GM12878 (cell line): ENCODE data around the gene LRP1B. TPM values are rescaled to one million over a fixed set of nuclear protein-coding genes. Genes with fewer than 3 reads are reported as not detected.
"Not testable (repeated sequence)": the region's sequence is repeated elsewhere in the genome, so short reads cannot be mapped to it uniquely, and the experiment has no call there.

Source experiments
- ATAC-seq: fragments of 200-7000 bp; cut with Tn5 transposase; 3 replicates; pipeline ENCODE4 v1.9.1; 2020; ENCODE audit warnings: mild to moderate bottlenecking, moderate library complexity
- BruUV-seq: library from RNA; stranded (reverse); fragments of 400-500 nt; replicated peaks from 2 replicates; lab custom pipeline; 2021; lab: Mats Ljungman, UMichigan
- CTCF ChIA-PET: fragments of 300-600 bp; sonication (Branson Sonifier 250); formaldehyde crosslinking; extraction: SDS; loops from one replicate; lab custom pipeline; 2021; ENCODE audit warnings: inconsistent platforms; lab: Yijun Ruan, JAX
- POLR2A ChIA-PET: fragments of 350-600 bp; formaldehyde crosslinking; extraction: SDS; loops from one replicate; lab custom pipeline; 2021; ENCODE audit warnings: inconsistent platforms; lab: Charles Lee
- RAD21 ChIA-PET: fragments of 300-600 bp; sonication (Branson Sonifier 250); formaldehyde crosslinking; loops from one replicate; lab custom pipeline; 2023; ENCODE audit warnings: antibody characterized with exemption; ENCODE audit not compliant: unreplicated experiment; lab: Charles Lee
- SMC1A ChIA-PET: fragments of 300-600 bp; sonication (Branson Sonifier 250); formaldehyde crosslinking; loops from one replicate; lab custom pipeline; 2023; ENCODE audit not compliant: unreplicated experiment, uncharacterized antibody; lab: Charles Lee
- DNase-seq: peaks from one replicate; pipeline ENCODE4 v3.0.0-alpha.2; 2011; ENCODE audit warnings: low read depth, low spot score
- FAIRE-seq: peaks from 3 replicates; lab custom pipeline; 2011; peaks lifted over from hg19 to GRCh38; lab: Jason Lieb, UNC
- H2AFZ ChIP-seq: 2 replicates; pipeline ENCODE4 v1.6.0; 2011; ENCODE audit warnings: low read depth, low read length, control low read depth; ENCODE audit not compliant: control insufficient read depth
- H3K27ac ChIP-seq: 2 replicates; pipeline ENCODE4 v1.5.1; 2011; ENCODE audit warnings: control low read depth; ENCODE audit not compliant: control insufficient read depth, insufficient read depth
- H3K27me3 ChIP-seq, 2 experiments: replicated peaks in 1 of 2; 2 replicates each; pipeline versions ENCODE4 v1.6.0 to v1.6.1; 2011; ENCODE audit warnings: low read length in 1 of 2; ENCODE audit not compliant: control insufficient read depth in 2 of 2, insufficient read depth in 2 of 2
- H3K36me3 ChIP-seq, 2 experiments: 2 replicates each; pipeline ENCODE4 v1.5.1; 2011; ENCODE audit warnings: low read length in 1 of 2; ENCODE audit not compliant: control insufficient read depth in 2 of 2, insufficient read depth in 2 of 2
- H3K4me1 ChIP-seq: 2 replicates; pipeline ENCODE4 v1.6.1; 2011; ENCODE audit warnings: mild to moderate bottlenecking, low read length, moderate library complexity, mixed read lengths; ENCODE audit not compliant: control insufficient read depth, insufficient read depth
- H3K4me2 ChIP-seq: 2 replicates; pipeline ENCODE4 v1.6.0; 2011; ENCODE audit warnings: control low read depth; ENCODE audit not compliant: control insufficient read depth, insufficient read depth
- H3K4me3 ChIP-seq: fragments of 200-600 bp; sonication (generic); 2 replicates; pipeline ENCODE4 v1.5.1; 2016
- H3K79me2 ChIP-seq: 2 replicates; pipeline ENCODE4 v1.6.0; 2011; ENCODE audit warnings: low read length; ENCODE audit not compliant: control insufficient read depth, insufficient read depth
- H3K9ac ChIP-seq: 2 replicates; pipeline ENCODE4 v1.8.0; 2011; ENCODE audit warnings: low read length, control low read depth, mixed read lengths; ENCODE audit not compliant: control insufficient read depth, insufficient read depth
- H3K9me3 ChIP-seq: replicated peaks from 3 replicates; pipeline ENCODE4 v1.5.1; 2011; ENCODE audit warnings: mild to moderate bottlenecking, low read length; ENCODE audit not compliant: control insufficient read depth, insufficient read depth
- H4K20me1 ChIP-seq: 2 replicates; pipeline ENCODE4 v1.6.0; 2011; ENCODE audit not compliant: control insufficient read depth, insufficient read depth
- MXI1 ChIP-seq: fragments of 150-350 bp; IDR thresholded peaks from 2 replicates; pipeline ENCODE4 v1.6.1; 2011; ENCODE audit warnings: low read depth, mild to moderate bottlenecking, inconsistent platforms, low read length, improper control_type of control experiment
- RUNX3 ChIP-seq: IDR thresholded peaks from 2 replicates; pipeline ENCODE4 v1.6.1; 2012; ENCODE audit warnings: low read length, inconsistent platforms
- WGBS: methylation state at CpG from one replicate; pipeline ENCODE4 v1.1.6; 2016; ENCODE audit warnings: low lambda C conversion rate; ENCODE audit not compliant: insufficient replicate concordance, insufficient coverage; ENCODE audit errors: missing lambda C conversion rate; 5-methylcytosine and 5-hydroxymethylcytosine counted together
- in situ Hi-C: fragments of 300-500 bp; cut with MboI; formaldehyde crosslinking; loops from 9 replicates; pipeline ENCODE4 v1.14.3; 2018; ENCODE audit warnings: mixed read lengths
- intact Hi-C: fragments of 100-400 bp; cut with micrococcal nuclease; formaldehyde crosslinking; loops from one replicate; pipeline ENCODE4 v1.14.2; 2022; ENCODE audit not compliant: unreplicated experiment
- polyA plus RNA-seq, 11 experiments: library from polyadenylated mRNA; depleted of rRNA in 4 of 11; unstranded in 6 of 11; stranded (reverse) in 5 of 11; fragments of >200 nt; fragmentation: Nextera tagmentation in 4 of 11; fragmentation: Illumina TruSeq in 1 of 11; extraction: Ambion mirVana in 4 of 11; extraction: Trizol in 1 of 11; gene quantifications; 1 replicate in 1 of 11; 2 replicates in 10 of 11; pipeline versions ENCODE4 v1.2.1 to v1.2.3, GENCODE V29; 2011 to 2016; ENCODE audit warnings: inconsistent platforms in 2 of 11, missing spikeins in 2 of 11, low read depth in 1 of 11
- total RNA-seq, 4 experiments: library from RNA; depleted of rRNA in 3 of 4; stranded (reverse); fragments of >200 nt in 3 of 4; fragmentation: Illumina TruSeq in 1 of 4; extraction: Trizol in 1 of 4; gene quantifications; 2 replicates each; pipeline versions ENCODE4 v1.2.1 to v1.2.3, GENCODE V29; 2013 to 2021
- TF ChIP-seq, protein P1 (sequence below): IDR thresholded peaks from 2 replicates; pipeline ENCODE4 v1.6.1; 2011; ENCODE audit warnings: borderline replicate concordance, low read depth, mild to moderate bottlenecking, moderate library complexity, low read length; ENCODE audit not compliant: insufficient read depth, poor library complexity, severe bottlenecking

The LRP1B gene
- total and polyA plus RNA-seq, 10 of the 15 experiments (the other 5 are each of a cell fraction or from before 2014, with no cell fraction given) = under 0.01 to 0.06 (median 0.03) TPM; not detected in 5

- 52% methylated on average over 2 of the region's 2 CpGs for WGBS
- Histone ChIP-seq H3K9me3 (no peaks in the 10 kb centered on the region), H3K4me3 (no peak overlapping the region), H2AFZ (no peak overlapping the region), H3K4me2 (no peak overlapping the region), H4K20me1 (no peaks in the 10 kb centered on the region), H3K36me3 (no peaks in the 10 kb centered on the region), H3K4me1 (no peaks in the 10 kb centered on the region), H3K27me3 (no peaks in the 10 kb centered on the region), H3K79me2 (no peaks in the 10 kb centered on the region), H3K27ac (no peak overlapping the region), H3K9ac (no peak overlapping the region)
- ChIA-PET RAD21 (no interaction called here), POLR2A (no interaction called here), SMC1A (no interaction called here), CTCF (no interaction called here)
- TF ChIP-seq, protein P1, sequence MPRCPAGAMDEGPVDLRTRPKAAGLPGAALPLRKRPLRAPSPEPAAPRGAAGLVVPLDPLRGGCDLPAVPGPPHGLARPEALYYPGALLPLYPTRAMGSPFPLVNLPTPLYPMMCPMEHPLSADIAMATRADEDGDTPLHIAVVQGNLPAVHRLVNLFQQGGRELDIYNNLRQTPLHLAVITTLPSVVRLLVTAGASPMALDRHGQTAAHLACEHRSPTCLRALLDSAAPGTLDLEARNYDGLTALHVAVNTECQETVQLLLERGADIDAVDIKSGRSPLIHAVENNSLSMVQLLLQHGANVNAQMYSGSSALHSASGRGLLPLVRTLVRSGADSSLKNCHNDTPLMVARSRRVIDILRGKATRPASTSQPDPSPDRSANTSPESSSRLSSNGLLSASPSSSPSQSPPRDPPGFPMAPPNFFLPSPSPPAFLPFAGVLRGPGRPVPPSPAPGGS = no peak
- no peak for TF ChIP-seq RUNX3
- no peak for TF ChIP-seq MXI1
- ATAC-seq = no peak
- in situ Hi-C loops (no loop called here), intact Hi-C loops (no loop called here)
- no TSS peak for BruUV-seq
- no peak for DNase-seq
- FAIRE-seq = no peak
These were observed 1580.0 kb downstream of the LRP1B start for GRCh38 chr2:140550821-140551220.

DNA sequence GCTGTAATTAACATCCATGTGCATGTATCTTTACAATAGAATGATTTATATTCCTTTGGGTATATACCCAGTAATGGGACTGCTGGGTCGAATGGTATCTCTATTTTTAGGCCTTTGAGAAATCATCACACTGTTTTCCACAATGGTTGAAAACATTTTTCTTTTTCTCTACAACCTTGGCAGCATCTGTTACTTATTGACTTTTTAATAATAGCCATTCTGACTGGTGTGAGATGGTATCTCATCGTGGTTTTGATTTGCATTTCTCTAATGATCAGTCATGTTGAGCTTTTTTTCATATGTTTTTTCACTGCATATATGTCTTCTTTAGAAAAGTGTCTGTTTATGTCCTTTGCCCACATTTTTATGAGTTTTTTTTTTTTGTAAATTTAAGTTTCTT is 1586.0 kb downstream of the LRP1B start:
- H3K9me3 ChIP-seq, FAIRE-seq, H3K4me1 ChIP-seq, DNase-seq, intact Hi-C loops, ATAC-seq, H3K27me3 ChIP-seq, H3K27ac ChIP-seq, in situ Hi-C loops, H3K9ac ChIP-seq, H4K20me1 ChIP-seq, H3K36me3 ChIP-seq, H3K4me2 ChIP-seq, BruUV-seq, POLR2A ChIA-PET, H2AFZ ChIP-seq, CTCF ChIA-PET, H3K79me2 ChIP-seq, H3K4me3 ChIP-seq: not testable (repeated sequence)
- ChIA-PET SMC1A (interaction anchor here (1.7 kb wide), 1 partner anchor 22 kb away, joined by 8 read pairs; no protein-coding TSS in a partner anchor), RAD21 (interaction anchor here (1.2 kb wide), 1 partner anchor 11 kb away, joined by 3 read pairs; no protein-coding TSS in a partner anchor)
- 0% methylated on average over 2 of the region's 2 CpGs for WGBS
